ENCODE results near the gene APBB2. TPM values are rescaled to one million over a fixed set of nuclear protein-coding genes. Genes with fewer than 3 reads are reported as not detected.

Gene APBB2
- total RNA-seq, 2 donors from 2014 or later = 34.8 to 42.8 TPM

- DNase-seq = no peak
- WGBS, 2 donors = 82 to 86% methylated on average over 2 of the region's 2 CpGs
- TF ChIP-seq CTCF (IDR thresholded peaks at IDR 0.05) (no peak), POLR2A (IDR thresholded peaks at IDR 0.05) (no peak)
Observed at GRCh38 chr4:41111791-41112190, 102.6 kb downstream of the APBB2 start.

GRCh38 chr4:41110050-41110449 lies 104.3 kb downstream of the APBB2 start:
- Histone ChIP-seq H3K27ac (no peak overlapping the region), H3K9me3 (no peaks in the 10 kb centered on the region), H3K4me1 (no peaks in the 10 kb centered on the region), H3K36me3 (replicated peaks in 1 of 2; ENCODE audit: insufficient read depth in 1 of 2, low read depth in 2 of 2) (no peaks in the 10 kb centered on the region), H3K4me3 (no peak overlapping the region), H3K27me3 (no peaks in the 10 kb centered on the region)
- no peak for TF ChIP-seq POLR2A (IDR thresholded peaks at IDR 0.05)
- TF ChIP-seq CTCF (IDR thresholded peaks at IDR 0.05) = no peak
- ATAC-seq (no peak), DNase-seq (no peak)
- intact Hi-C loops (cut with DNase I) = no loop called here
- WGBS, 2 donors = 91 to 92% methylated on average over 9 of the region's 9 CpGs

More at GRCh38 chr4:41111791-41112190, 102.6 kb downstream of the APBB2 start:
- H3K36me3 ChIP-seq (replicated peaks in 1 of 2; ENCODE audit: insufficient read depth in 1 of 2, low read depth in 2 of 2) = no peaks in the 10 kb centered on the region
- no peaks in the 10 kb centered on the region for H3K9me3 ChIP-seq
- no peak overlapping the region for H3K4me3 ChIP-seq
- H3K4me1 ChIP-seq = no peaks in the 10 kb centered on the region
- intact Hi-C loops (cut with DNase I) = no loop called here
- ATAC-seq = no peak
- no peaks in the 10 kb centered on the region for H3K27me3 ChIP-seq
- H3K27ac ChIP-seq = no peak overlapping the region

GRCh38 chr4:41108481-41108880 lies 105.9 kb downstream of the APBB2 start:
- Histone ChIP-seq H3K36me3 (replicated peaks in 1 of 2; ENCODE audit: insufficient read depth in 1 of 2, low read depth in 2 of 2) (no peaks in the 10 kb centered on the region), H3K4me3 (no peak overlapping the region), H3K27me3 (no peaks in the 10 kb centered on the region), H3K9me3 (no peaks in the 10 kb centered on the region), H3K4me1 (no peaks in the 10 kb centered on the region), H3K27ac (no peak overlapping the region)
- no peak for ATAC-seq
- intact Hi-C loops (cut with DNase I) = no loop called here
- 89 to 100% methylated on average over 3 of the region's 3 CpGs for WGBS, 2 donors
- DNase-seq = no peak
- TF ChIP-seq POLR2A (IDR thresholded peaks at IDR 0.05) (no peak), CTCF (IDR thresholded peaks at IDR 0.05) (no peak)

GRCh38 chr4:41106694-41107419 lies 107.5 kb downstream of the APBB2 start:
- H3K27ac ChIP-seq = no peak overlapping the region
- no peaks in the 10 kb centered on the region for H3K27me3 ChIP-seq
- no peak for DNase-seq
- WGBS, 2 donors = 84 to 90% methylated on average over 7 of the region's 7 CpGs
- no peak for TF ChIP-seq POLR2A (IDR thresholded peaks at IDR 0.05)
- TF ChIP-seq CTCF (IDR thresholded peaks at IDR 0.05) = no peak
- no peak for ATAC-seq
- no peaks in the 10 kb centered on the region for H3K36me3 ChIP-seq (replicated peaks in 1 of 2; ENCODE audit: insufficient read depth in 1 of 2, low read depth in 2 of 2)
- no peaks in the 10 kb centered on the region for H3K4me1 ChIP-seq
- H3K9me3 ChIP-seq = no peaks in the 10 kb centered on the region
- H3K4me3 ChIP-seq = no peak overlapping the region
- intact Hi-C loops (cut with DNase I) = no loop called here

- no peaks in the 10 kb centered on the region for H3K27me3 ChIP-seq
- intact Hi-C loops (cut with DNase I) = no loop called here
- ATAC-seq = no peak
- DNase-seq = no peak
- no peaks in the 10 kb centered on the region for H3K4me1 ChIP-seq
- no peak overlapping the region for H3K4me3 ChIP-seq
- TF ChIP-seq POLR2A (IDR thresholded peaks at IDR 0.05) (no peak), CTCF (IDR thresholded peaks at IDR 0.05) (no peak)
- no peaks in the 10 kb centered on the region for H3K36me3 ChIP-seq (replicated peaks in 1 of 2; ENCODE audit: insufficient read depth in 1 of 2, low read depth in 2 of 2)
- H3K9me3 ChIP-seq = no peaks in the 10 kb centered on the region
- no peak overlapping the region for H3K27ac ChIP-seq
Observed at GRCh38 chr4:41106081-41106480, 108.3 kb downstream of the APBB2 start.
